Effector memory CD4-positive, alpha-beta T cell (primary cell): ENCODE data around the gene SLC6A1.
"Not testable (repeated sequence)": the region's sequence is repeated elsewhere in the genome, so short reads cannot be mapped to it uniquely, and the experiment has no call there.

Source experiments
- DNase-seq, 3 donors: peaks; one replicate each; pipeline ENCODE4 v3.0.0-alpha.2; 2020
- H3K27ac ChIP-seq: 2 replicates; pipeline ENCODE4 v1.7.0; 2013; ENCODE audit warnings: mild to moderate bottlenecking, low read length, moderate library complexity; ENCODE audit not compliant: insufficient read depth, poor library complexity, severe bottlenecking
- H3K27me3 ChIP-seq: replicated peaks from 2 replicates; pipeline ENCODE4 v1.7.0; 2013; ENCODE audit warnings: mild to moderate bottlenecking, low read length; ENCODE audit not compliant: insufficient read depth, control insufficient read depth, poor library complexity, severe bottlenecking
- H3K36me3 ChIP-seq: 2 replicates; pipeline ENCODE4 v1.7.0; 2013; ENCODE audit warnings: mild to moderate bottlenecking, low read length, moderate library complexity; ENCODE audit not compliant: control insufficient read depth, insufficient read depth
- H3K4me1 ChIP-seq: 2 replicates; pipeline ENCODE4 v1.7.0; 2013; ENCODE audit warnings: low read length, mild to moderate bottlenecking; ENCODE audit not compliant: control insufficient read depth, insufficient read depth, poor library complexity, severe bottlenecking
- H3K4me3 ChIP-seq: 2 replicates; pipeline ENCODE4 v1.7.0; 2013; ENCODE audit warnings: low read length, low read depth, mild to moderate bottlenecking; ENCODE audit not compliant: insufficient read depth, poor library complexity, severe bottlenecking
- H3K9me3 ChIP-seq: 2 replicates; pipeline ENCODE4 v1.7.0; 2013; ENCODE audit warnings: mild to moderate bottlenecking, low read length, moderate library complexity; ENCODE audit not compliant: control insufficient read depth

The SLC6A1 gene

GRCh38 chr3:11072631-11073030 lies 80.1 kb downstream of the SLC6A1 start:
- H3K36me3 ChIP-seq = no peaks in the 10 kb centered on the region
- no peaks in the 10 kb centered on the region for H3K4me1 ChIP-seq
- H3K4me3 ChIP-seq = no peak overlapping the region
- DNase-seq = no peak
- H3K9me3 ChIP-seq = no peaks in the 10 kb centered on the region
- no peak overlapping the region for H3K27ac ChIP-seq
- no peaks in the 10 kb centered on the region for H3K27me3 ChIP-seq

DNA sequence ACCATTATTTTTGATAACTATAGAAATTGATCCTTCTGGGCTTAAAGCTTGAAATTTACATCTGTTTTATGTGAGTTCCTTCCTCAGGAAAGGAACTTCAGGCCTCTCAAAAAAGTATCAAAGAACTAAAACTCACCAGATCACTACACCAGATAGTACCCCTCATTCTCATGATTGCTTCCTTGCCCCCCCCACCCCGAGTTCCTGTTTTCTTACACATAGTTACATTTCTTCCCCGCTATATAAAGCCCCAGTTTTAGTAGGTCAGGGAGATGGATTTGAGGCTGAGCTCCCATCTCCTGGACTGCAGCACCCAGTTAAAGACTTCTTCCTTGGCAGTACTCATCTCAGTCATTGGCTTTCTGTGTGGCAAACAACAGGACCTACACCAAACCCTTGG lies 81.5 kb downstream of the SLC6A1 start:
- Histone ChIP-seq H3K9me3 (no peaks in the 10 kb centered on the region), H3K4me1 (no peaks in the 10 kb centered on the region), H3K4me3 (no peak overlapping the region), H3K27ac (no peak overlapping the region), H3K27me3 (no peaks in the 10 kb centered on the region), H3K36me3 (no peaks in the 10 kb centered on the region)
- no peak for DNase-seq

DNA sequence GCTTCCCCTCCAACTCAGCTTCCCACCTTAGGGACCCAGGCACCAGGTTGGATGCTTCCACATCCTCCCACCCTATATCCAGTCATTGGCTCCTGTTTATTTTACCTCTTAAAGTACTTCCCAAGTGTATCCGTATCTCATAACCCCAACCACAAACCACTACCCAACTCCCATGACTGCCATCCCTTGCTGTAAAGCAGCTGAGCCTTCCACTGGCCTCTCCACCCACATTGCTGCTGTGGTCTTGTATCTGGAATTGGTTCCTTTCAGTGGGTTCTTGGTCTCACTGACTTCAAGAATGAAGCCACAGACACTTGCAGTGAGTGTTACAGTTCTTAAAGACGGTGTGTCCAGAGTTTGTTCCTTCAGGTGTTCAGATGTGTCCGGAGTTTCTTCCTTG lies 81.9 kb downstream of the SLC6A1 start:
- DNase-seq = no peak
- no peaks in the 10 kb centered on the region for H3K27me3 ChIP-seq
- H3K4me3 ChIP-seq = no peak overlapping the region
- no peaks in the 10 kb centered on the region for H3K4me1 ChIP-seq
- H3K9me3 ChIP-seq = no peaks in the 10 kb centered on the region
- no peak overlapping the region for H3K27ac ChIP-seq
- H3K36me3 ChIP-seq = no peaks in the 10 kb centered on the region

DNA sequence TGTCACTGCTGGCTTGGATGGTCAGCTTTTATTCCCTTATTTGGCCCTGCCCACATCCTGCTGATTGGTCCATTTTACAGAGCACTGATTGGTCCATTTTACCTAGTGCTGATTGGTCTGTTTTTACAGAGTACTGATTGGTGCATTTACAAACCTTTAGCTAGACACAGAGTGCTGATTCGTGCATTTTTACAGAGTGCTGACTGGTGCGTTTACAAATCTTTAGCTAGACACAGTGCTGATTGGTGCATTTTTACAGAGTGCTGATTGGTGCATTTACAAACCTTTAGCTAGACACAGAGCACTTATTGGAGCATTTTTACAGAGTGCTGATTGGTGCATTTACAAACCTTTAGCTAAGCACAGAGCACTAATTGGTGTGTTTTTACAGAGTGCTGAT lies 82.6 kb downstream of the SLC6A1 start:
- not testable (repeated sequence) for H3K4me1 ChIP-seq, H3K4me3 ChIP-seq, DNase-seq, H3K9me3 ChIP-seq, H3K27ac ChIP-seq, H3K27me3 ChIP-seq, H3K36me3 ChIP-seq

GRCh38 chr3:11076711-11077110 lies 84.2 kb downstream of the SLC6A1 start:
- Histone ChIP-seq H3K27me3 (no peaks in the 10 kb centered on the region), H3K9me3 (no peaks in the 10 kb centered on the region), H3K27ac (no peak overlapping the region), H3K36me3 (no peaks in the 10 kb centered on the region), H3K4me3 (no peak overlapping the region), H3K4me1 (no peaks in the 10 kb centered on the region)
- no peak for DNase-seq

GRCh38 chr3:11077466-11077865 lies 84.9 kb downstream of the SLC6A1 start:
- Histone ChIP-seq H3K4me3 (no peak overlapping the region), H3K4me1 (no peaks in the 10 kb centered on the region), H3K27ac (no peak overlapping the region), H3K36me3 (no peaks in the 10 kb centered on the region), H3K9me3 (no peaks in the 10 kb centered on the region), H3K27me3 (no peaks in the 10 kb centered on the region)
- no peak for DNase-seq

- DNase-seq = no peak
- H3K36me3 ChIP-seq = no peaks in the 10 kb centered on the region
These were observed 86.4 kb downstream of the SLC6A1 start for GRCh38 chr3:11078826-11079515.

GRCh38 chr3:11080492-11080891 lies 87.9 kb downstream of the SLC6A1 start:
- H3K27ac ChIP-seq = no peak overlapping the region
- H3K9me3 ChIP-seq = no peaks in the 10 kb centered on the region
- no peak overlapping the region for H3K4me3 ChIP-seq
- H3K27me3 ChIP-seq = no peaks in the 10 kb centered on the region
- H3K4me1 ChIP-seq = no peaks in the 10 kb centered on the region
- DNase-seq = no peak
- H3K36me3 ChIP-seq = no peaks in the 10 kb centered on the region

More at GRCh38 chr3:11078826-11079515, 86.4 kb downstream of the SLC6A1 start:
- Histone ChIP-seq H3K27ac (no peak overlapping the region), H3K4me1 (no peaks in the 10 kb centered on the region), H3K9me3 (no peaks in the 10 kb centered on the region), H3K27me3 (no peaks in the 10 kb centered on the region), H3K4me3 (no peak overlapping the region)

GRCh38 chr3:11084098-11084497 lies 91.5 kb downstream of the SLC6A1 start:
- DNase-seq = no peak

DNA sequence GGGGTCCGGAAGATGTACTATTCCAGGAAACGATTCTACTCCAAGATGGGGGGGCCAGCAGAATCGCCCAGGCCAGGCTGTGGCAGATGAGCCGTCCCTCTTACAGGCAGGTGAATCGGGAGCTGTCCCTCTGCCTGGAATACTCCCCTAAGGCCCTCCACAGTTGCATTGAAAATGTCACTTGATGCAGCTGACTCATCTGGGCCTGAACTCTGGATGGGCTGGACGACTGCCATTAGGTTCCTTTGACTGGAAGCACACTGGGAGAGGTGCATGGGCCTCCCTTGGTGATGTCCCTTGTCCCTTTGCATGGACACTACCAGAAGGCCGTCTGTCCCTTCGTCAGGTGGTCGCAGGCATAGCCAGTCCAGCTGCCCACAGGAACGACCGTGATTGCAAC lies 92.1 kb downstream of the SLC6A1 start:
- H3K27ac ChIP-seq = no peak overlapping the region
- DNase-seq = no peak
- no peaks in the 10 kb centered on the region for H3K9me3 ChIP-seq
- H3K27me3 ChIP-seq = no peaks in the 10 kb centered on the region
- H3K36me3 ChIP-seq = no peaks in the 10 kb centered on the region
- no peaks in the 10 kb centered on the region for H3K4me1 ChIP-seq
- no peak overlapping the region for H3K4me3 ChIP-seq

More at GRCh38 chr3:11084098-11084497, 91.5 kb downstream of the SLC6A1 start:
- Histone ChIP-seq H3K4me3 (no peak overlapping the region), H3K4me1 (no peaks in the 10 kb centered on the region), H3K27me3 (no peaks in the 10 kb centered on the region), H3K9me3 (no peaks in the 10 kb centered on the region), H3K36me3 (no peaks in the 10 kb centered on the region), H3K27ac (no peak overlapping the region)
